Mesendoderm (in vitro differentiated cells): ENCODE data around the gene RRAD.

Experiments used
- DNase-seq: peaks from one replicate; pipeline ENCODE4 v3.0.0; 2013
- H2AK5ac ChIP-seq: 2 replicates; pipeline ENCODE4 v1.6.1; 2013; ENCODE audit warnings: low read length, inconsistent platforms
- H2BK120ac ChIP-seq: 2 replicates; pipeline ENCODE4 v1.6.1; 2013; ENCODE audit warnings: low read depth, mild to moderate bottlenecking, low read length, moderate library complexity, mixed read lengths
- H2BK15ac ChIP-seq: replicated peaks from 2 replicates; pipeline ENCODE4 v1.6.1; 2013; ENCODE audit warnings: low read depth, mild to moderate bottlenecking, moderate library complexity
- H2BK5ac ChIP-seq: 2 replicates; pipeline ENCODE4 v1.6.1; 2013; ENCODE audit warnings: low read length, inconsistent platforms
- H3K18ac ChIP-seq: 2 replicates; pipeline ENCODE4 v1.6.1; 2013; ENCODE audit warnings: mild to moderate bottlenecking, low read length, mixed read lengths
- H3K23ac ChIP-seq: one replicate; pipeline ENCODE4 v1.6.1; 2013; ENCODE audit warnings: low read length
- H3K27ac ChIP-seq: 2 replicates; pipeline ENCODE4 v1.5.1; 2013; ENCODE audit warnings: low read depth, mild to moderate bottlenecking, inconsistent platforms, low read length, moderate library complexity
- H3K27me3 ChIP-seq: 2 replicates; pipeline ENCODE4 v1.6.1; 2013; ENCODE audit warnings: low read length, control low read depth, mild to moderate bottlenecking, inconsistent platforms; ENCODE audit not compliant: insufficient read depth, poor library complexity
- H3K36me3 ChIP-seq: 2 replicates; pipeline ENCODE4 v1.6.1; 2013; ENCODE audit warnings: low read length, inconsistent platforms; ENCODE audit not compliant: control insufficient read depth, insufficient read depth
- H3K4ac ChIP-seq: one replicate; pipeline ENCODE4 v1.6.1; 2013; ENCODE audit warnings: low read depth, mild to moderate bottlenecking, low read length, moderate library complexity
- H3K4me1 ChIP-seq: 2 replicates; pipeline ENCODE4 v1.6.1; 2013; ENCODE audit warnings: low read depth, low read length, inconsistent platforms; ENCODE audit not compliant: control insufficient read depth
- H3K4me2 ChIP-seq: 2 replicates; pipeline ENCODE4 v1.6.1; 2013; ENCODE audit warnings: low read length
- H3K4me3 ChIP-seq: 2 replicates; pipeline ENCODE4 v1.5.1; 2013; ENCODE audit warnings: mild to moderate bottlenecking, low read length
- H3K56ac ChIP-seq: one replicate; pipeline ENCODE4 v1.6.1; 2013; ENCODE audit warnings: low read length
- H3K79me1 ChIP-seq: 2 replicates; pipeline ENCODE4 v1.6.1; 2013; ENCODE audit warnings: low read length, inconsistent platforms
- H3K79me2 ChIP-seq: 2 replicates; pipeline ENCODE4 v1.6.1; 2013; ENCODE audit warnings: mild to moderate bottlenecking, low read length; ENCODE audit not compliant: control insufficient read depth, insufficient read depth
- H3K9ac ChIP-seq: 2 replicates; pipeline ENCODE4 v1.6.1; 2013; ENCODE audit warnings: low read length, inconsistent platforms
- H4K5ac ChIP-seq: one replicate; pipeline ENCODE4 v1.6.1; 2013; ENCODE audit warnings: low read length
- H4K8ac ChIP-seq: one replicate; pipeline ENCODE4 v1.6.1; 2013; ENCODE audit warnings: low read depth, mild to moderate bottlenecking, control low read depth, low read length, moderate library complexity
- WGBS: extraction: QIAGEN DNeasy Blood & Tissue Kit; methylation state at CpG from one replicate; pipeline ENCODE4 v1.1.7; 2013; ENCODE audit warnings: low lambda C conversion rate, missing lambda C conversion rate; ENCODE audit not compliant: insufficient coverage; ENCODE audit errors: extremely low coverage; 5-methylcytosine and 5-hydroxymethylcytosine counted together

The RRAD gene

DNA sequence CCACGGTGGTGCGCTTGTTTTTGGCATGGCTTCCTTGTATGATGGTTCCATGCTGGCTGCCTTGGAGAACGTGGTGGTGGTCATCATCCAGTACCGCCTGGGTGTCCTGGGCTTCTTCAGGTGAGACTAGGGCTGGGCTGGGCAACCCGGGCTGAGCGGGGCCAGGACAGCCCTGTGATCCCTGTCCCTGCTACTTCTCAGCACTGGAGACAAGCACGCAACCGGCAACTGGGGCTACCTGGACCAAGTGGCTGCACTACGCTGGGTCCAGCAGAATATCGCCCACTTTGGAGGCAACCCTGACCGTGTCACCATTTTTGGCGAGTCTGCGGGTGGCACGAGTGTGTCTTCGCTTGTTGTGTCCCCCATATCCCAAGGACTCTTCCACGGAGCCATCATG is 14.9 kb upstream of the RRAD start:
- Histone ChIP-seq H3K56ac (no peak overlapping the region), H3K4me3 (no peak overlapping the region), H3K23ac (no peak overlapping the region), H3K4me1 (no peaks in the 10 kb centered on the region), H2BK15ac (no peak overlapping the region), H3K36me3 (peaks cover 2% of the 10 kb centered on the region), H3K9ac (no peak overlapping the region), H3K27me3 (no peaks in the 10 kb centered on the region), H2BK5ac (no peak overlapping the region), H3K4me2 (no peak overlapping the region), H3K18ac (no peak overlapping the region), H4K5ac (no peak overlapping the region), H3K27ac (no peak overlapping the region), H2AK5ac (no peak overlapping the region), H2BK120ac (no peak overlapping the region), H3K79me1 (no peaks in the 10 kb centered on the region), H4K8ac (no peak overlapping the region), H3K79me2 (no peaks in the 10 kb centered on the region), H3K4ac (no peak overlapping the region)
- no peak for DNase-seq
- no CpG with 5 or more reads among the region's 16 CpGs for WGBS

DNA sequence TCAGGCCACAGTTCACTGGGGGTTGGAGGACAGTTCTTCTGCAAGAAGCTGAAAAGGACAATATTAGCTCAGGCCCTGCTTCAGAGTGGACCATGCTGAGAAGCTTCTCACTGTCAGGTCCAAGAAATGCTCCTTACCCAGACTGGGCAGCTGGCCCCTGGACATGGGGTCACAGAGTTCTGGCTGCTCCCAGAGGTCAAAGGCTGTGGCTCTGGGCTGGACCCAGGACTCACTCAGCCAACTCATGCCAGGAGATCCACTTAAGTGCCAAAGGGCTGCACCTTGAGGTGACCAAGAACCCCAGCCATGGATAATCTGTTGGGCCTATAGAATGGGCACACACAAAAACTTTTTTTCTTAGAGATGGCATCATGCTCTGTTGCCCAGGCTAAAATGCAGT is 14.0 kb upstream of the RRAD start:
- H2BK120ac ChIP-seq: no peak overlapping the region
- no peak overlapping the region for H4K5ac ChIP-seq
- H3K56ac ChIP-seq: no peak overlapping the region
- H3K4me2 ChIP-seq: no peak overlapping the region
- no peak overlapping the region for H4K8ac ChIP-seq
- H3K27ac ChIP-seq: no peak overlapping the region
- no peak overlapping the region for H2BK15ac ChIP-seq
- H3K36me3 ChIP-seq: peaks cover 2% of the 10 kb centered on the region
- H3K9ac ChIP-seq: no peak overlapping the region
- no peaks in the 10 kb centered on the region for H3K27me3 ChIP-seq
- H3K79me1 ChIP-seq: no peaks in the 10 kb centered on the region
- no peaks in the 10 kb centered on the region for H3K4me1 ChIP-seq
- no peaks in the 10 kb centered on the region for H3K79me2 ChIP-seq
- no peak overlapping the region for H3K4me3 ChIP-seq
- no peak for DNase-seq
- H2BK5ac ChIP-seq: no peak overlapping the region
- H3K23ac ChIP-seq: no peak overlapping the region
- H3K4ac ChIP-seq: no peak overlapping the region
- H2AK5ac ChIP-seq: no peak overlapping the region
- no peak overlapping the region for H3K18ac ChIP-seq

DNA sequence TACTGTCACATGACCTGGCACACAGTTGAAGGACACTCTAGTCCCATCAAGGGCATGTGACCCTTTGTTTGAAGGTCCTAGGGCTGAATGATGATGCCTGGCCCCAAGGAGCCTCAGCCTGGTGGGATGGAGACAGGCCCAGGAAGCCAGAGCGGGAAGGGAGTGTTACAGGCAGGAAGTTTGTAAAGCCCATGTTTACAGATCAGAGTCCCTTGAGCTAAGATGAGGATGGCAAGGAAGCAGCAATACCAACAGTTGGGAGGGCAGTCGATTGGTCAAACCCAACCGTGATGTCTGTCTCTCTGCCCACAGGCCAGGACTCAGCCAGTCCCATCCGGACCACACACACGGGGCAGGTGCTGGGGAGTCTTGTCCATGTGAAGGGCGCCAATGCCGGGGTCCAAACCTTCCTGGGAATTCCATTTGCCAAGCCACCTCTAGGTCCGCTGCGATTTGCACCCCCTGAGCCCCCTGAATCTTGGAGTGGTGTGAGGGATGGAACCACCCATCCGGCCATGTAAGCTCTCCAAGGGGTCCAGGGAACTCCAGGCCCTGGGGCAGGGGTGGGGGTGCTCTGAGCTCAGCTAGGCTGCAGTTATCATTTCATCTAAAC is 12.5 kb upstream of the RRAD start:
- Histone ChIP-seq H3K4me2 (no peak overlapping the region), H2BK120ac (no peak overlapping the region), H3K56ac (no peak overlapping the region), H2BK15ac (no peak overlapping the region), H3K4ac (no peak overlapping the region), H2BK5ac (no peak overlapping the region), H3K23ac (no peak overlapping the region), H3K27ac (no peak overlapping the region), H3K4me3 (no peak overlapping the region), H3K36me3 (peaks cover 2% of the 10 kb centered on the region), H4K8ac (no peak overlapping the region), H2AK5ac (no peak overlapping the region), H3K27me3 (no peaks in the 10 kb centered on the region), H3K9ac (no peak overlapping the region), H3K18ac (no peak overlapping the region), H4K5ac (no peak overlapping the region), H3K79me1 (peaks cover 6% of the 10 kb centered on the region), H3K79me2 (no peaks in the 10 kb centered on the region), H3K4me1 (peaks cover 5% of the 10 kb centered on the region)
- no peak for DNase-seq
- no CpG with 5 or more reads among the region's 10 CpGs for WGBS

DNA sequence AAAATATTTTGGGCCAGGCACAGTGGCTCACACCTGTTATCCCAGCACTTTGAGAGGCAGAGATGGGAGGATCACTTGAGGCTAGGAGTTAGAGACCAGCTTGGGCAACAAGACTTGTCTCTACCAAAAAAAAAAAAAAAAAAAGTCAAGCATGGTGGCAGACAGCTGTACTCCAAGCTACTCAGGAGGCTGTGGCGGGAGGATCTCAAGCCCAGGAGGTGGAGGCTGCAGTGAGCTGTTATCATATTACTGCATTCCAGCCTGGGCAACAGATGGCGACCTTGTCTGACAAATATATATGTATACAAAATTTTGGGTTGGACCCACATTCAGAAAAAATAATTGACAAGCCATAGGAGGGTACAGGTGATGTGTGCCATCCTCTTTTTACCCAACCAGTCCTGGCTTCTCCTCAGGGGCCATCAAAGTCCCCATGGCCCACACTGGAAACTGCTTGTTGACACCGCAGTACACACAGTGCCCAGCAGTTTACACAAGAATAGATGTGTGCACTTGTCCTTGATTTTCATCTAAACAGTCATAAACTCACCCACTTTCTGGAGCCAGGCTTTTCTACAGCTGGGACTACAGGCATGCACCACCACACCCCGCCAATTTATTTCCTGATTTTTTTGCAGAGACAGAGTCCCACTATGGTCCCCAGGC is 11.7 kb upstream of the RRAD start:
- DNase-seq: no peak
- H3K79me2 ChIP-seq: no peaks in the 10 kb centered on the region

DNA sequence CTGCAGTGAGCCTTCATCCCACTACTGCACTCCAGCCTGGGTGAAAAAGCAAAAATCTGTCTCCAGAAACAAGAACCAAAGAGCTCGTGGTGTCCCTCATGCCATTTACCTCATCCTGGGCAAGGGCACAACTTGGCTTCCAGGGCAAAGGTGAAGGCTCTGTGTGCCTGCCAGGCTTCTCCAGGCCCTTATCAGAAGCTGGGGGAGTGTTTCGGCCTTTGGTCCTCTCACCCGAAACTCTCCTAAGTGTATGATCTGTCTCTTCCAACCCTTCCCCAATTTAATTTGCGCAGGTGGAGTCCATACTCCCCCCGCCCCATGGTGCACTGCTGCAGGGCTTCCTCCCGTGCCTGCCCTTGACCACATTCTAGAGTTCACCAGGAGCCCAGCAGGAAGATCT is 11.1 kb upstream of the RRAD start:
- no peak overlapping the region for H2BK15ac ChIP-seq
- H2BK5ac ChIP-seq: no peak overlapping the region
- no peak overlapping the region for H3K56ac ChIP-seq
- no peak overlapping the region for H4K8ac ChIP-seq
- no peak overlapping the region for H3K23ac ChIP-seq
- DNase-seq: no peak
- peaks cover 6% of the 10 kb centered on the region for H3K79me1 ChIP-seq
- no peak overlapping the region for H2AK5ac ChIP-seq
- peaks cover 5% of the 10 kb centered on the region for H3K4me1 ChIP-seq
- WGBS: no CpG with 5 or more reads among the region's 6 CpGs
- H3K36me3 ChIP-seq: no peaks in the 10 kb centered on the region
- no peaks in the 10 kb centered on the region for H3K27me3 ChIP-seq
- no peak overlapping the region for H2BK120ac ChIP-seq
- H3K9ac ChIP-seq: no peak overlapping the region
- H3K18ac ChIP-seq: no peak overlapping the region
- H3K4me2 ChIP-seq: no peak overlapping the region
- no peak overlapping the region for H3K4ac ChIP-seq
- H3K79me2 ChIP-seq: no peaks in the 10 kb centered on the region
- no peak overlapping the region for H4K5ac ChIP-seq
- no peak overlapping the region for H3K4me3 ChIP-seq
- no peak overlapping the region for H3K27ac ChIP-seq

More for the DNA sequence above, 11.7 kb upstream of the RRAD start:
- no peak overlapping the region for H2BK5ac ChIP-seq
- no CpG with 5 or more reads among the region's 4 CpGs for WGBS
- peaks cover 1% of the 10 kb centered on the region for H3K36me3 ChIP-seq
- H3K27me3 ChIP-seq: no peaks in the 10 kb centered on the region
- no peak overlapping the region for H3K9ac ChIP-seq
- H3K4ac ChIP-seq: no peak overlapping the region
- peaks cover 6% of the 10 kb centered on the region for H3K79me1 ChIP-seq
- H3K27ac ChIP-seq: no peak overlapping the region
- H3K4me1 ChIP-seq: peaks cover 5% of the 10 kb centered on the region
- no peak overlapping the region for H2BK120ac ChIP-seq
- no peak overlapping the region for H3K18ac ChIP-seq
- no peak overlapping the region for H3K4me3 ChIP-seq
- no peak overlapping the region for H3K23ac ChIP-seq
- H4K5ac ChIP-seq: no peak overlapping the region
- H2BK15ac ChIP-seq: no peak overlapping the region
- no peak overlapping the region for H4K8ac ChIP-seq
- no peak overlapping the region for H2AK5ac ChIP-seq
- H3K4me2 ChIP-seq: no peak overlapping the region
- no peak overlapping the region for H3K56ac ChIP-seq
